ENCODE data around the gene KCTD8. TPM values are rescaled to one million over a fixed set of nuclear protein-coding genes. Genes with fewer than 3 reads are reported as not detected.

Gene KCTD8
- total RNA-seq, 4 donors from 2014 or later: 0.16 to 0.41 (median 0.37) TPM; not detected in 1

DNA sequence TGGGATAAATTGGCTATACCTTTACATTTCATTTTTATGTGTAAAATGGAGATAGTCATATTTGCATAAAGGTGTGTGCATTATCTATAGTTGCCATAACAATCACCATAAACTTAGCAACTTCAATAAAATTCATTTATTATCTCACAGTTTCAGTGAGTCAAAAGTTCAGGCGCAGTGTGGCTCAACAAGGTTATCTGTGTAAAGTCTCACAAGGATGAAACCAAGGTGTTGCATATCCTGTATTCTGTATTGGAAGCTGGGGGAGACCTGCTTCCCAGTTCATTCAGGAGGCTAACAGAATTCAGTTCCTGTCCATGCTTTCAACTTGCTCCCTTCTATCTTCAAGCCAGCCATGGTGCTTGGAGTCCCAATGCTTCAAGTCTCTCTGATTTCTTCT is 169.5 kb downstream of the KCTD8 start:
- no peak for DNase-seq
- TF ChIP-seq POLR2AphosphoS5 (IDR thresholded peaks at IDR 0.05) (no peak), POLR2A (IDR thresholded peaks at IDR 0.05) (no peak)
- H3K27me3 ChIP-seq: no peaks in the 10 kb centered on the region
- in situ Hi-C loops (cut with MboI; ENCODE audit: low pct_ligation_motif_present in 1 of 4, low pct_unique_long_range_greater_than_20kb in 1 of 4, low sequenced_read_pairs in 3 of 4): no loop called here
- H3K4me1 ChIP-seq: no peaks in the 10 kb centered on the region
- H3K36me3 ChIP-seq: no peaks in the 10 kb centered on the region
- no peaks in the 10 kb centered on the region for H3K9me3 ChIP-seq
- H3K4me3 ChIP-seq: no peak overlapping the region
- intact Hi-C loops (cut with DNase I; ENCODE audit: low total_unique reads): no loop called here
- 69% methylated on average over 1 of the region's 1 CpG; no CpG with 5 or more reads in 1 of the 2 donors for WGBS, 2 donors (ENCODE audit: low coverage in 1 of 2)
- no peak overlapping the region for H3K27ac ChIP-seq

DNA sequence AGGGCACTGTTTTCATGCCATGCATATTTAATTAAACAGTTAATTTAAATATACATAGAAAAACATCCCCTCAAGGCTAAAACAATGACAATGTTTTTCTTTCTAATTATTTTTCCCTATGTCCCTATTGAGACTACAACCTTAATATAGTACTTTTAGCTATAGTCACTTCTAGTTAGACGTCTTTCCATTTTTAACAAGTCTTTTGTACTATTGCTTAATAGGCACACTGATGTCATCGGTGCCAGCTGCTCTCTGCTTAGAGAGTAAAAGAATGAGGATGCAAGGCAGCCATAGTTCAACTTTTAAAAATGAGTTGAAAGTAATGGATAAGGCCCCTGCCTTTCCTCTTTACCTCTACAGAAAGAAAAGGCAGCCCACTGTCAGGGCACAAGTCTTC is 191.1 kb downstream of the KCTD8 start:
- WGBS, 2 donors (ENCODE audit: low coverage in 1 of 2): 72 to 78% methylated on average over 2 of the region's 2 CpGs
- TF ChIP-seq POLR2AphosphoS5 (IDR thresholded peaks at IDR 0.05) (no peak), EP300 (IDR thresholded peaks at IDR 0.05; ENCODE audit: low read depth) (no peak), POLR2A (IDR thresholded peaks at IDR 0.05) (no peak)
- TF ChIP-seq, protein P1, sequence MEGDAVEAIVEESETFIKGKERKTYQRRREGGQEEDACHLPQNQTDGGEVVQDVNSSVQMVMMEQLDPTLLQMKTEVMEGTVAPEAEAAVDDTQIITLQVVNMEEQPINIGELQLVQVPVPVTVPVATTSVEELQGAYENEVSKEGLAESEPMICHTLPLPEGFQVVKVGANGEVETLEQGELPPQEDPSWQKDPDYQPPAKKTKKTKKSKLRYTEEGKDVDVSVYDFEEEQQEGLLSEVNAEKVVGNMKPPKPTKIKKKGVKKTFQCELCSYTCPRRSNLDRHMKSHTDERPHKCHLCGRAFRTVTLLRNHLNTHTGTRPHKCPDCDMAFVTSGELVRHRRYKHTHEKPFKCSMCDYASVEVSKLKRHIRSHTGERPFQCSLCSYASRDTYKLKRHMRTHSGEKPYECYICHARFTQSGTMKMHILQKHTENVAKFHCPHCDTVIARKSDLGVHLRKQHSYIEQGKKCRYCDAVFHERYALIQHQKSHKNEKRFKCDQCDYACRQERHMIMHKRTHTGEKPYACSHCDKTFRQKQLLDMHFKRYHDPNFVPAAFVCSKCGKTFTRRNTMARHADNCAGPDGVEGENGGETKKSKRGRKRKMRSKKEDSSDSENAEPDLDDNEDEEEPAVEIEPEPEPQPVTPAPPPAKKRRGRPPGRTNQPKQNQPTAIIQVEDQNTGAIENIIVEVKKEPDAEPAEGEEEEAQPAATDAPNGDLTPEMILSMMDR (IDR thresholded peaks at IDR 0.05): no peak
- no peaks in the 10 kb centered on the region for H3K36me3 ChIP-seq

DNA sequence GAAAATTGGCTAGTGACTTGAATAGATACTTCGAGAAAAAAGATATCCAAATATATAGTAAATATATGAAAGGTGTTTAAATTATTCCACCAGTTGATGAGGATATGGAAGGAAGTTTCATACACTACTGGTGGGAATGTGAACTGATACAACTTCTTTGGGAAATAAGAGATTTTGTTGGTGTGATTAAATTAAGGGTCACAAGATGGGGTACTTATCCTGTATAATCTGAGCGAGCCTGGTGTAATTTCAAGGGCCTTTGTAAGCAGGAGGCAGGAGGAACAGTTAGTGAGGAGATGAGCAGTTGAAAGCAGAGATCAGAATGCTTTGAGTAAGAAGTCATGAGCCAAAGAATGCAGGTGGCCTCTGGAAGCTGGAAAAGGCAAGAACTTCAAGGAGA is 192.2 kb downstream of the KCTD8 start:
- H3K4me1 ChIP-seq: no peaks in the 10 kb centered on the region
- TF ChIP-seq POLR2AphosphoS5 (IDR thresholded peaks at IDR 0.05): no peak
- no peak for TF ChIP-seq EP300 (IDR thresholded peaks at IDR 0.05; ENCODE audit: low read depth)
- TF ChIP-seq, protein P1 (IDR thresholded peaks at IDR 0.05): no peak
- no peak for TF ChIP-seq POLR2A (IDR thresholded peaks at IDR 0.05)
- H3K27me3 ChIP-seq: no peaks in the 10 kb centered on the region
- 60 to 69% methylated on average over 2 of the region's 2 CpGs for WGBS, 2 donors (ENCODE audit: low coverage in 1 of 2)
- no peak overlapping the region for H3K4me3 ChIP-seq
- intact Hi-C loops (cut with DNase I; ENCODE audit: low total_unique reads): no loop called here
- H3K36me3 ChIP-seq: no peaks in the 10 kb centered on the region
- DNase-seq: no peak
- H3K9me3 ChIP-seq: no peaks in the 10 kb centered on the region
- no peak overlapping the region for H3K27ac ChIP-seq
- in situ Hi-C loops (cut with MboI; ENCODE audit: low pct_ligation_motif_present in 1 of 4, low pct_unique_long_range_greater_than_20kb in 1 of 4, low sequenced_read_pairs in 3 of 4): no loop called here

More for the DNA sequence above, 191.1 kb downstream of the KCTD8 start:
- no peak for DNase-seq
- no peak overlapping the region for H3K27ac ChIP-seq
- intact Hi-C loops (cut with DNase I; ENCODE audit: low total_unique reads) (no loop called here), in situ Hi-C loops (cut with MboI; ENCODE audit: low pct_ligation_motif_present in 1 of 4, low pct_unique_long_range_greater_than_20kb in 1 of 4, low sequenced_read_pairs in 3 of 4) (no loop called here)
- H3K4me1 ChIP-seq: no peaks in the 10 kb centered on the region
- H3K4me3 ChIP-seq: no peak overlapping the region
- no peaks in the 10 kb centered on the region for H3K9me3 ChIP-seq
- no peaks in the 10 kb centered on the region for H3K27me3 ChIP-seq

DNA sequence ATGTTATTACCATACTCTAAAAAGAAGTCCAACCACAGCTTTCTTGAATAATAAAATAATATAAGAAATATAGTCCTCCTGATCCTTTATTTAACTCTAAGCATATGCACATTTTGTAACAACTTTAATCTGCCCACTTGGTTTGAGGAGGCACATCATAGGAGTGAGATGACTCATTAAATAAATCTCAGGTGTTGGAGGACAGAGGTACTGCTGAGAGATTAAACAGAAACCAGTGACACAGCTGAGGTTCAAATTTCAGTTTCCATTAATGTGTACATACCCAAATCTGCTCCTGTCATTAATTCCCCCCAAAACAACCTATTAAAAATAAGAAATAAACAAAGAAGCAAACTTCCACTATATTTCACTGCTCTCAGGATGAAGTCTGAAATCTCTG is 211.0 kb downstream of the KCTD8 start:
- Histone ChIP-seq H3K36me3 (no peaks in the 10 kb centered on the region), H3K27ac (no peak overlapping the region), H3K4me3 (no peak overlapping the region), H3K4me1 (no peaks in the 10 kb centered on the region), H3K27me3 (no peaks in the 10 kb centered on the region), H3K9me3 (no peaks in the 10 kb centered on the region)
- intact Hi-C loops (cut with DNase I; ENCODE audit: low total_unique reads) (no loop called here), in situ Hi-C loops (cut with MboI; ENCODE audit: low pct_ligation_motif_present in 1 of 4, low pct_unique_long_range_greater_than_20kb in 1 of 4, low sequenced_read_pairs in 3 of 4) (no loop called here)
- TF ChIP-seq POLR2AphosphoS5 (IDR thresholded peaks at IDR 0.05) (no peak), EP300 (IDR thresholded peaks at IDR 0.05; ENCODE audit: low read depth) (no peak), POLR2A (IDR thresholded peaks at IDR 0.05) (no peak)
- TF ChIP-seq, protein P1 (IDR thresholded peaks at IDR 0.05): no peak
- DNase-seq: no peak

DNA sequence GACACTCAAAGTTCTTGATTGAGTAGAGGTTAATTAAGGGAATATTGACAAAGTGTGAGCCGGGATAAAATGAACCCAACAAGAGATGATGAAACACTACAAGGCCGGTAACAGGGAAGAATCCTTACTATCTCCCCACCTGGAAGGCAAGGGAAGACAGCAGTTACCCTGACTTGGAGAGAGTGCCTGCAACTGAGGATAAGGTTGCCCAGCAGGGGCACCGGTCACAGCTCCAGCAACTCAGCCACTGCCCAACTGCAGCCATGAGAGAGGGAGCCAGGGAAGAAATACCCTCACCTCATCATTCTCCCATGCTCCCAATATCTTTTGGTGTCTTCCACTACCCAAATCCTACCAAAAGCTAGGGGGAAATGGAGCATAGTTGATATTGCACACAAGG is 212.7 kb downstream of the KCTD8 start:
- Histone ChIP-seq H3K27me3 (no peaks in the 10 kb centered on the region), H3K9me3 (no peaks in the 10 kb centered on the region), H3K4me3 (no peak overlapping the region), H3K36me3 (no peaks in the 10 kb centered on the region), H3K4me1 (no peaks in the 10 kb centered on the region), H3K27ac (no peak overlapping the region)
- intact Hi-C loops (cut with DNase I; ENCODE audit: low total_unique reads) (no loop called here), in situ Hi-C loops (cut with MboI; ENCODE audit: low pct_ligation_motif_present in 1 of 4, low pct_unique_long_range_greater_than_20kb in 1 of 4, low sequenced_read_pairs in 3 of 4) (no loop called here)
- no peak for DNase-seq
- TF ChIP-seq POLR2A (IDR thresholded peaks at IDR 0.05): no peak
- no peak for TF ChIP-seq EP300 (IDR thresholded peaks at IDR 0.05; ENCODE audit: low read depth)
- 50 to 81% methylated on average over 3 of the region's 3 CpGs for WGBS, 2 donors (ENCODE audit: low coverage in 1 of 2)

All from transverse colon (tissue), 4 donors.